IPS DF 6.9 (cell line): Measurements from ENCODE around the gene CERS6.
"Not testable (repeated sequence)": the region's sequence is repeated elsewhere in the genome, so short reads cannot be mapped to it uniquely, and the experiment has no call there.

ENCODE experiments used
- DNase-seq: peaks from one replicate; pipeline ENCODE4 v3.0.0-alpha.2; 2013; ENCODE audit warnings: low read depth, low spot score
- H3K27ac ChIP-seq: one replicate; pipeline ENCODE4 v1.5.1; 2013; ENCODE audit warnings: low read length, control low read depth
- H3K27me3 ChIP-seq: 2 replicates; pipeline ENCODE4 v1.6.1; 2013; ENCODE audit warnings: mild to moderate bottlenecking, low read length; ENCODE audit not compliant: control insufficient read depth, insufficient read depth
- H3K36me3 ChIP-seq: 2 replicates; pipeline ENCODE4 v1.6.1; 2013; ENCODE audit warnings: low read length; ENCODE audit not compliant: control insufficient read depth, insufficient read depth
- H3K4me1 ChIP-seq: 2 replicates; pipeline ENCODE4 v1.6.1; 2013; ENCODE audit warnings: low read length; ENCODE audit not compliant: control insufficient read depth, insufficient read depth
- H3K4me3 ChIP-seq: 2 replicates; pipeline ENCODE4 v1.5.1; 2013; ENCODE audit warnings: mild to moderate bottlenecking, low read length
- H3K9me3 ChIP-seq: 2 replicates; pipeline ENCODE4 v1.6.1; 2013; ENCODE audit warnings: low read length, inconsistent platforms; ENCODE audit not compliant: control insufficient read depth, insufficient read depth
- WGBS: extraction: QIAGEN DNeasy Blood & Tissue Kit; methylation state at CpG from one replicate; pipeline ENCODE4 v1.1.7; 2013; ENCODE audit warnings: mixed read lengths, missing lambda C conversion rate; ENCODE audit not compliant: insufficient read length, insufficient coverage; 5-methylcytosine and 5-hydroxymethylcytosine counted together

The CERS6 gene

GRCh38 chr2:168791140-168791539 is 335.1 kb downstream of the CERS6 start:
- H3K27me3 ChIP-seq, H3K4me1 ChIP-seq, H3K4me3 ChIP-seq, H3K9me3 ChIP-seq, H3K27ac ChIP-seq, H3K36me3 ChIP-seq, DNase-seq: not testable (repeated sequence)
- no CpG with 5 or more reads among the region's 2 CpGs for WGBS

GRCh38 chr2:168793596-168793995 is 337.5 kb downstream of the CERS6 start:
- no peaks in the 10 kb centered on the region for H3K27me3 ChIP-seq
- no peak overlapping the region for H3K27ac ChIP-seq
- DNase-seq, result no peak
- H3K4me3 ChIP-seq, result no peak overlapping the region
- no CpG with 5 or more reads among the region's 2 CpGs for WGBS
- H3K9me3 ChIP-seq, result no peaks in the 10 kb centered on the region
- H3K36me3 ChIP-seq, result no peaks in the 10 kb centered on the region
- H3K4me1 ChIP-seq, result no peaks in the 10 kb centered on the region; the same call in 1 of the 2 replicates

- Histone ChIP-seq H3K9me3 (no peaks in the 10 kb centered on the region), H3K4me1 (peaks cover 4% of the 10 kb centered on the region), H3K27me3 (no peaks in the 10 kb centered on the region), H3K4me3 (no peak overlapping the region), H3K27ac (no peak overlapping the region), H3K36me3 (no peaks in the 10 kb centered on the region)
- WGBS, result no CpG with 5 or more reads among the region's 1 CpG
- no peak for DNase-seq
Observed at GRCh38 chr2:168794968-168795367, 338.9 kb downstream of the CERS6 start.

GRCh38 chr2:168796090-168796577 is 340.1 kb downstream of the CERS6 start:
- H3K36me3 ChIP-seq, result no peaks in the 10 kb centered on the region
- DNase-seq, result no peak
- H3K27me3 ChIP-seq, result no peaks in the 10 kb centered on the region
- H3K4me1 ChIP-seq, result peaks cover 4% of the 10 kb centered on the region
- no peak overlapping the region for H3K4me3 ChIP-seq
- no peak overlapping the region for H3K27ac ChIP-seq
- no CpG with 5 or more reads among the region's 9 CpGs for WGBS
- H3K9me3 ChIP-seq, result no peaks in the 10 kb centered on the region

GRCh38 chr2:168796583-168797285 is 340.7 kb downstream of the CERS6 start:
- H3K36me3 ChIP-seq, result no peaks in the 10 kb centered on the region
- WGBS, result no CpG with 5 or more reads among the region's 8 CpGs
- H3K9me3 ChIP-seq, result no peaks in the 10 kb centered on the region
- no peaks in the 10 kb centered on the region for H3K27me3 ChIP-seq
- H3K4me1 ChIP-seq, result peaks cover 4% of the 10 kb centered on the region
- H3K27ac ChIP-seq, result no peak overlapping the region
- no peak for DNase-seq
- no peak overlapping the region for H3K4me3 ChIP-seq

- Histone ChIP-seq H3K27ac (no peak overlapping the region), H3K9me3 (no peaks in the 10 kb centered on the region), H3K4me3 (no peak overlapping the region), H3K27me3 (no peaks in the 10 kb centered on the region), H3K4me1 (peaks cover 7% of the 10 kb centered on the region), H3K36me3 (no peaks in the 10 kb centered on the region)
- no peak for DNase-seq
Observed at GRCh38 chr2:168797286-168797655, 341.2 kb downstream of the CERS6 start.

- Histone ChIP-seq H3K27ac (no peak overlapping the region), H3K4me1 (peaks cover 7% of the 10 kb centered on the region), H3K9me3 (no peaks in the 10 kb centered on the region), H3K27me3 (no peaks in the 10 kb centered on the region), H3K4me3 (no peak overlapping the region), H3K36me3 (no peaks in the 10 kb centered on the region)
- no CpG with 5 or more reads among the region's 13 CpGs for WGBS
- peak; percentile 43 for DNase-seq
Observed at GRCh38 chr2:168798076-168798887, 342.2 kb downstream of the CERS6 start.

- Histone ChIP-seq H3K4me1 (peaks cover 7% of the 10 kb centered on the region), H3K27me3 (no peaks in the 10 kb centered on the region), H3K27ac (no peak overlapping the region), H3K9me3 (no peaks in the 10 kb centered on the region), H3K36me3 (no peaks in the 10 kb centered on the region), H3K4me3 (no peak overlapping the region)
- DNase-seq, result no peak
- no CpG with 5 or more reads among the region's 1 CpG for WGBS
Observed at GRCh38 chr2:168798888-168799410, 342.9 kb downstream of the CERS6 start.

- no peak for DNase-seq
- Histone ChIP-seq H3K36me3 (no peaks in the 10 kb centered on the region), H3K4me1 (peaks cover 7% of the 10 kb centered on the region), H3K27me3 (no peaks in the 10 kb centered on the region), H3K4me3 (no peak overlapping the region), H3K27ac (no peak overlapping the region), H3K9me3 (no peaks in the 10 kb centered on the region)
- WGBS, result no CpG with 5 or more reads among the region's 2 CpGs
Observed at GRCh38 chr2:168801471-168801870, 345.4 kb downstream of the CERS6 start.

- WGBS, result no CpG with 5 or more reads among the region's 10 CpGs
- Histone ChIP-seq H3K4me1 (peaks cover 7% of the 10 kb centered on the region), H3K27me3 (no peaks in the 10 kb centered on the region), H3K36me3 (no peaks in the 10 kb centered on the region), H3K9me3 (no peaks in the 10 kb centered on the region), H3K4me3 (no peak within 1 kb of the TSS), H3K27ac (no peak within 1 kb of the TSS)
- no peak for DNase-seq
Observed at GRCh38 chr2:168801961-168802858, 346.1 kb downstream of the CERS6 start, which contains the start of gene NOSTRIN. TSS of gene NOSTRIN (plus strand) at chr2:168802637. CDS start at chr2:168802647, 10 bp downstream.
